GM18907 (cell line): Measurements from ENCODE around the gene MSLN.
A peak's percentile ranks its signal among the peaks of the same experiment; 100 is the strongest.

Experiments
- ATAC-seq: cut with Tn5 transposase; IDR thresholded peaks from one replicate; pipeline ENCODE4 v1.9.1; 2021; ENCODE audit warnings: mild to moderate bottlenecking, moderate library complexity; ENCODE audit not compliant: unreplicated experiment

Gene MSLN

DNA sequence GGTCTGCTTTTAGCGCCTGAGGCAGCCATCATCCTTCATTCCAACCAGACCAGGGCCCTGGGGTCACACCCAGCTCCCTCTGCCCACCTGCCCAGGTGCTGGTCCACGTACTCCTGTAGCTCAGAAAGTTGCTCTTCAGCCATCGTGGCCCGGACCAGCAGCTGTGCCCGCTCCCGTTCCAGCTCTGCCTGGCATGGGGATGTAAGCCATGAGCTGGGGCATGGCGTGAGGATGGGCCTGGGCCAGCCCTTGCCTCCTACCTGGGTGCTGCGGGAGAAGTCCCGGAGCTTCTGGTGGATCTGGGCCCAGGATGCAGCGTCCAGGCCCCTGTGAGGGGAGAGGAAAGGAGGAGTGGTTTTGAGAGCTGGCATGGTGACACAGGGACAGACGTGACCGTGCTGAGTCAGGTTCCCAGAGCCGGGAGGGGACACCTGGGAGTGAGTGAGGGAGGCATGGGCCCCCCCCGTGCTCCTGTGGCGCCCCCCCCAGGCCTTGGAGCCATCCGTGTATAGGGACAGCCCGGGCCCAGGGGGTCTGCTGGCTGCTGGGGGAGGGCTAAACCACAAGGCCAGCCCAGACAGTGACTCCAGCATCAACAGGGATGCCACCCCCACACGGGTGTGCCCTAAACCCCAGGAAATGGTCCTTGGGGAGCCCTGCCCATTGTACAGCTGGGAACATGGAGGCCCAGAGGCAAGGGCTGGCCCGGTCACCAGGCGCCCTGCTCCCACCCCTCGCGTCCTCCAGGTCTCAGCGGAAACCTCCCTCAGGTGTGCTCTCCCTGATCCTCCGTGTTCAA lies 37.5 kb upstream of the MSLN start:
- no peak for ATAC-seq

DNA sequence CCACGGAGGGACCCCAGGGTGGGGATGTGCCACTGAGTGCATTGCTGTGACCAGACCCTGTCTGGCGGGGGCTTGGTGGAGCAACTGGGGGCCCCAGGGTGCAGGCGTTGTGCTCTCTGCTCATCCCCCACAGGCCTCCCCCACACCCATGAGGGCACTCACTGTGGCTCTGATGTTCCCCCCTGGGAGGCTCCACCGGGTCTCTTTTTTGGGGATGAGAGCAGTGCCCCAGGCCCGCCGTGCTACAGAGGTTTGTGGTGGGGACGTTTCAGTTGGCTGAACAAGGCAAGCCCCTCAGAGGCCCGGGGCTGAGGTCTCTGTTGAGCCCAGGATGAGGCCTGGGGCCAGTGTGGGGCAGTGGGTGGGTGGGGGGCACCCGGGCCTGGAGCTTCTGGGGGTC lies 36.8 kb upstream of the MSLN start:
- ATAC-seq, result no peak

- ATAC-seq, result no peak
Observed at GRCh38 chr16:724188-725040, 36.1 kb upstream of the MSLN start.

- ATAC-seq, result no peak
Observed at GRCh38 chr16:725041-725376, 35.5 kb upstream of the MSLN start.

DNA sequence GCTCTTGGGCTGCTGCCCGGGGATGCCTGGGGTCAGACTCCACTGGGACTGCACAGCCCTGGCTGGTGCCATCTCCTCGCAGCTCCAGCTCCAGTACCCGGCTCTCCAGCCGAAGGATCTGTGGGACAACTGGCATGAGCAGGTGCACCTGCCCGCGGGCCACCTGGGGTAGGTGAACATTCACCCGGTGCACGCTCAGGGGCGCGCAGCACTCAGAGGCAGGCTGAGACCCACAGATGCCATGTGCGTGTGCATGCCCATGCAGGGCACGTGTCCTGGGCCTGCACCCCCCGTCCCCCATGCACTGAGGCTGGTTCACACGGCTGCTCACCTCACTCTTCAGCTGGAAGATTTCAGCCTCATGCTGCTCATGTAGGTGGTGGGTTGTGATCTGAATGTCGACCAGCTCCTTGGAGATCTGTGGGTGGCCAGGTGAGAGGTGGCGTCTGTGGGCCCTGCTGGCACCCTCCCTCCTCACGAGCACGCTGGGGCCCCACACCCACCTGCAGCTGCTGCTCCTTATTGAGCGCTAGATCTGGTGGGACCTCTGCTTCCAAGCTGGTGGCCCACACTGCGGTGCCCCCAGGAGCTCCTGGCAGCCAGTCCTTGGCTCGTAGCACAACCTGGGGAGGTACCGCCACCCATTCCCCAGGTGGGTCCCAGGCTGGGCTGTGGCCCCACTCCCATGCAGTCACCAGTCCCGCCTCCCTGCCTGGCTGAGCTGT lies 34.9 kb upstream of the MSLN start:
- ATAC-seq, result no peak

DNA sequence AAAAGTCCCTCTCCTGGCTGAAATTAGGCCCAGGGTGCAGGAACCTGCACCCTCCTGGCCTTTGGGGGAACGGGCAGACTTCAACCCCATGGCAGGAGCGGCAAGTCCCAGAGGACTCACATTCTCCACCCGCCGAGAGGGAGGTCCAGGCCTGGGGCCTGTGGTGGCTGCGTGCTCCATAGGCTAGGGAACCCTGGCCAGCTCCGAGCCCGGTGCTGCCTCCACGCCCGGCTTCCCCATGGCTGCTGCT lies 34.4 kb upstream of the MSLN start:
- ATAC-seq, result no peak

- no peak for ATAC-seq
Observed at GRCh38 chr16:726438-727290, 33.9 kb upstream of the MSLN start, which contains the start of the genes CCDC78 and HAGHL. Gene CCDC78, minus strand, starts transcription at chr16:726443. Its CDS starts 76 bp downstream, at chr16:726367. Gene HAGHL, plus strand, starts transcription at chr16:727106. Its CDS starts 404 bp downstream, at chr16:727510.

DNA sequence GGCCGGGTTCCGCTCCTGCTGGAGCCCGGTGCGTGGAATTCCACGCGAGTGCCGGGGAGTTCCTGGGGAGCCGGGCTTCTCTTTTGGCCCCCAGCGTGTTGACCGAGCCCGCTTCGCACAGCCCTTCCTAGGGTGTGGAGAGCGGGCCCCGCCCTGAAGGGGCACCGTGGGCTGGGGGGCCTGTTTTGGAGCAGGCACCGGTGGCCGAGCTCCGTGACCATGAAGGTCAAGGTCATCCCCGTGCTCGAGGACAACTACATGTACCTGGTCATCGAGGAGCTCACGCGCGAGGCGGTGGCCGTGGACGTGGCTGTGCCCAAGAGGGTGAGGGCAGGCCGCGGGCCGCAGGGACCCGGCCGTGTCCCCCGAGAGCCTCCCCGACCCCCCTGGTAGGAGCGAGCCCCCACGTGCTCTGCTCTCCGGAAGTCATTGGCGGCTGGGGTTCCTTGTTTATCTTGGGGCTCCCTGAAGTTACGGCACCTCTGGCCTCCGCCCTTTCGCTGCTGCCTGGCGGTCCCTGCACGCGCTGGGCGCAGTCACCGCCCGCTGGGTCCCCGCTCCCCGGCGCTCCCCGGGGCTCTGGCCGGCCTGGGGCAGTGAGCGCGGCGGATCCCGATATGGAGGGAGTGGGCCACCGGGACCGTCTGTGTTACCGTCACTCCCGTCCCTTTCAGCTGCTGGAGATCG lies 33.1 kb upstream of the MSLN start:
- no peak for ATAC-seq

GRCh38 chr16:728131-728889 lies 32.2 kb upstream of the MSLN start:
- peak; percentile 35 for ATAC-seq

GRCh38 chr16:728890-729744 lies 31.4 kb upstream of the MSLN start:
- no peak for ATAC-seq

- ATAC-seq, result no peak
Observed at GRCh38 chr16:729768-730665, 30.5 kb upstream of the MSLN start.

DNA sequence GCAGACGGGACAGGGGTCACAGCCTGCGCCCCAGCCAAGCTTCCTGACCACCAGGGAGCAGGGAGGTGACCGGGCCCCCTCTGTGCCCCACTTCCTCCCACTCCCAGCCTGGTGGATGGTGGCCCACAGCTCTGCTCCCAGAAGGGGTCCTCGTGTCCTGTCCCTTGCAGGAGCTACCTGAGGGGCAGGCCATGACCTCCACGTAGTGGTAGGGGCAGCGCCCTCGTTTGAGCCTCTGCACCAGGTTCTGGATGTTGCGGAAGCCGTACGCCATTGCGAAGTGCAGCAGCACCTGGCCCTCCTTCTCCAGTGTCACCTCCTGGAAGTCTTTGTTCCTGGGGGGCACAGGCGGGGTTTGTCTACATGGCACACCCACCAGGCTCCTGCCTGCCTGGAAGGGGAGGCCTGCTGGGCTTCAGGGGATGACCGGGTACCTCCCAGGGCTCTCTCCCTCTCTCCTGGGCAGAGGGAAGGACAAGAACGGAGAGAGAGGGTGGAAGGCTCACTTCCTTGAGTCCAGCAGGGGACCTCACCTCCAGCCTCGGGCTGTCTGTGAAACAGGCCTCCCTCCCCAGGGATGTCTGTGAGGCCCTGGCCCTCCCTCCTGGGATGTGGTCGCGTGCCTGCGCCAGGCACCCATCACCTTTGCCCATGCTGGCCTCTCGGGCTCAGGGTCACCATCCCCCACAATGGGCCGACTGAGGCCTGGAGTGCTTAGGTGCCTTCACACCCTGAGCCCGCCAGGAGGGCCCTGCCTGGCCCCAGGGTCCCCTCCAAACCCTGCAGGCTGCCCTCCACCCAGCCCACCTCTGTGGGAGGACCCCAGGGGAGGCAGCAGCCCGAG lies 29.6 kb upstream of the MSLN start:
- no peak for ATAC-seq

GRCh38 chr16:732332-732731 lies 28.2 kb upstream of the MSLN start:
- no peak for ATAC-seq

- ATAC-seq, result no peak
Observed at GRCh38 chr16:732936-733335, 27.6 kb upstream of the MSLN start.

DNA sequence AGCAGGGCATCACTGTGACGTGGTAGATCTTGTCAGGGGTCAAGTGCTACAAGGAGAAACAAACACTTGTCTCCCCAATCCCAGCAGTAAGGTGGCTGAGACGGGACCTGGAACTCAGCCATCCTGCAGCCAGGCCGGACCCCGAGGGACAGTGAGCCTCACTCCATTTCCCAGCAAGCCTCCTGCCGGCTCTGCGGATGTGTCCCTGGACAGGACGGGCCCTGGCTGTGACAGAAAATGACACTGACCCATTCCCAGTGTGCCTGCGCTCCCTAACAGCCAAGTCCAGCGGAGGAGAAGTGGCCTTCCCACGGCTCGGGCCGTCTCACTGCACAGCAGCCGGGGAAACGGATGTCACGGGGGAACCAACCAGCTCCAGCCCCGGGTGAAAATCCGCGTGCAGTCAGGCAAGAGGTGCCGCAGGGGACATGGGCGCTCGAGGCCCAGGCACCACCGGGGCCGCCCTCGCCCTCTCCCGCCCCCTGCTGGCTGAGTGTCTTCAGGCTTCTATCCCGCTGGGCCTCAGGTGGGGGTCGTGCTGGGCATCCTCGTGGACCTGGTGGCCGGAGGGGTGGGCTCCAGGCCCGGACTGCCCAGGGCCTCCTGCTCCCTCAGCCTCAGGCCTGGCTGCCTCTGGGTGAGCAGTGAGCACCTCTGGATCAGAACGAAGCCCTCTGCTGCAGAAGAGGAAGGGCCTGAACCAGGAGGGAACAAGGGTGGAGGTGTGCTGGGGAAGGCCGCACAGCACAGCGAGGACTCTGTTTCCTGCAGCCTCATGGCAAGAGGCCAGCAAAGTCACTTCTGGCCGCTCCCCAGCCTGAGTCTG lies 26.9 kb upstream of the MSLN start:
- no peak for ATAC-seq
